ENCODE measurements around the gene LRRK1.

LRRK1 gene

GRCh38 chr15:100909989-100910955 is 8.9 kb upstream of the LRRK1 start:
- no peaks in the 10 kb centered on the region for H4K20me1 ChIP-seq (ENCODE audit: insufficient read depth, low read length)
- no peak overlapping the region for H3K4me2 ChIP-seq (ENCODE audit: insufficient read depth, low read length)
- no peak overlapping the region for H3K4me3 ChIP-seq (ENCODE audit: low read depth in 1 of 2, low read length in 2 of 2)
- H3K4me1 ChIP-seq (ENCODE audit: insufficient read depth, low read length) = no peaks in the 10 kb centered on the region
- H3K27ac ChIP-seq (ENCODE audit: low read length) = no peak overlapping the region
- DNase-seq = no peak
- H3K36me3 ChIP-seq (ENCODE audit: insufficient read depth, low read length) = no peaks in the 10 kb centered on the region
- no peaks in the 10 kb centered on the region for H3K79me2 ChIP-seq (ENCODE audit: insufficient read depth, low read length)
- H3K27me3 ChIP-seq (ENCODE audit: insufficient read depth, low read length, poor library complexity) = peaks cover 17% of the 10 kb centered on the region
- no peak for ATAC-seq (ENCODE audit: insufficient read depth, low read depth)
- TF ChIP-seq CTCF (IDR thresholded peaks at IDR 0.05; ENCODE audit: borderline replicate concordance, extremely low read depth, low read length, poor library complexity, severe bottlenecking) = peak; percentile 19
- TF ChIP-seq EZH2 (IDR thresholded peaks at IDR 0.05; ENCODE audit: borderline replicate concordance, low read depth, low read length, severe bottlenecking) = no peak
- no peaks in the 10 kb centered on the region for H3K9me3 ChIP-seq (ENCODE audit: insufficient read depth, low read length, severe bottlenecking)
- H3K9ac ChIP-seq (ENCODE audit: low read depth, low read length) = no peak overlapping the region
- no peak overlapping the region for H2AFZ ChIP-seq (ENCODE audit: low read depth, low read length)

- H3K27ac ChIP-seq (ENCODE audit: low read length) = no peak overlapping the region
- H4K20me1 ChIP-seq (ENCODE audit: insufficient read depth, low read length) = no peaks in the 10 kb centered on the region
- H3K36me3 ChIP-seq (ENCODE audit: insufficient read depth, low read length) = no peaks in the 10 kb centered on the region
- DNase-seq (no peak), ATAC-seq (ENCODE audit: insufficient read depth, low read depth) (no peak)
- no peak overlapping the region for H3K9ac ChIP-seq (ENCODE audit: low read depth, low read length)
- H3K9me3 ChIP-seq (ENCODE audit: insufficient read depth, low read length, severe bottlenecking) = no peaks in the 10 kb centered on the region
- no peaks in the 10 kb centered on the region for H3K79me2 ChIP-seq (ENCODE audit: insufficient read depth, low read length)
- H3K4me2 ChIP-seq (ENCODE audit: insufficient read depth, low read length) = no peak overlapping the region
- peaks cover 14% of the 10 kb centered on the region for H3K27me3 ChIP-seq (ENCODE audit: insufficient read depth, low read length, poor library complexity)
- TF ChIP-seq EZH2 (IDR thresholded peaks at IDR 0.05; ENCODE audit: borderline replicate concordance, low read depth, low read length, severe bottlenecking) (no peak), CTCF (IDR thresholded peaks at IDR 0.05; ENCODE audit: borderline replicate concordance, extremely low read depth, low read length, poor library complexity, severe bottlenecking) (no peak)
- no peak overlapping the region for H2AFZ ChIP-seq (ENCODE audit: low read depth, low read length)
- H3K4me3 ChIP-seq (ENCODE audit: low read depth in 1 of 2, low read length in 2 of 2) = no peak overlapping the region
- H3K4me1 ChIP-seq (ENCODE audit: insufficient read depth, low read length) = no peaks in the 10 kb centered on the region
These were observed 8.1 kb upstream of the LRRK1 start for GRCh38 chr15:100911086-100911485.

GRCh38 chr15:100913961-100914360 is 5.2 kb upstream of the LRRK1 start:
- no peak overlapping the region for H3K27ac ChIP-seq (ENCODE audit: low read length)
- H3K4me2 ChIP-seq (ENCODE audit: insufficient read depth, low read length) = no peak overlapping the region
- no peaks in the 10 kb centered on the region for H3K36me3 ChIP-seq (ENCODE audit: insufficient read depth, low read length)
- DNase-seq = no peak
- H3K4me3 ChIP-seq (ENCODE audit: low read depth in 1 of 2, low read length in 2 of 2) = no peak overlapping the region
- ATAC-seq (ENCODE audit: insufficient read depth, low read depth) = no peak
- TF ChIP-seq CTCF (IDR thresholded peaks at IDR 0.05; ENCODE audit: borderline replicate concordance, extremely low read depth, low read length, poor library complexity, severe bottlenecking) (no peak), EZH2 (IDR thresholded peaks at IDR 0.05; ENCODE audit: borderline replicate concordance, low read depth, low read length, severe bottlenecking) (no peak)
- peaks cover 3% of the 10 kb centered on the region for H3K27me3 ChIP-seq (ENCODE audit: insufficient read depth, low read length, poor library complexity)
- H2AFZ ChIP-seq (ENCODE audit: low read depth, low read length) = no peak overlapping the region
- no peaks in the 10 kb centered on the region for H4K20me1 ChIP-seq (ENCODE audit: insufficient read depth, low read length)
- no peaks in the 10 kb centered on the region for H3K79me2 ChIP-seq (ENCODE audit: insufficient read depth, low read length)
- H3K9ac ChIP-seq (ENCODE audit: low read depth, low read length) = no peak overlapping the region
- H3K4me1 ChIP-seq (ENCODE audit: insufficient read depth, low read length) = no peaks in the 10 kb centered on the region
- no peaks in the 10 kb centered on the region for H3K9me3 ChIP-seq (ENCODE audit: insufficient read depth, low read length, severe bottlenecking)
